Endothelial cell (in vitro differentiated cells): Measurements from ENCODE around the gene GLA. TPM values are rescaled to one million over a fixed set of nuclear protein-coding genes. Genes with fewer than 3 reads are reported as not detected.

ENCODE experiments used
- DNase-seq: peaks from one replicate; pipeline ENCODE4 v3.0.0; 2021; ENCODE audit warnings: low spot score
- H3K27ac Mint-ChIP-seq: one replicate; pipeline ENCODE4 v1.8.0; 2021; ENCODE audit warnings: mixed read lengths, inconsistent platforms; ENCODE audit not compliant: unreplicated experiment
- H3K27me3 Mint-ChIP-seq: one replicate; pipeline ENCODE4 v1.8.0; 2021; ENCODE audit warnings: mild to moderate bottlenecking, moderate library complexity, mixed read lengths, inconsistent platforms; ENCODE audit not compliant: unreplicated experiment
- H3K36me3 Mint-ChIP-seq: one replicate; pipeline ENCODE4 v1.8.0; 2021; ENCODE audit warnings: mild to moderate bottlenecking, low read depth, mixed read lengths, inconsistent platforms; ENCODE audit not compliant: unreplicated experiment
- H3K4me1 Mint-ChIP-seq: one replicate; pipeline ENCODE4 v1.8.0; 2021; ENCODE audit warnings: mild to moderate bottlenecking, mixed read lengths, inconsistent platforms; ENCODE audit not compliant: unreplicated experiment
- H3K4me3 Mint-ChIP-seq: one replicate; pipeline ENCODE4 v1.8.0; 2021; ENCODE audit warnings: mild to moderate bottlenecking, mixed read lengths, inconsistent platforms; ENCODE audit not compliant: unreplicated experiment
- H3K9me3 Mint-ChIP-seq: one replicate; pipeline ENCODE4 v1.8.0; 2021; ENCODE audit warnings: mixed read lengths, inconsistent platforms; ENCODE audit not compliant: unreplicated experiment
- total RNA-seq: library from RNA; stranded (reverse); fragmentation: NEBNext Ultra II Directional; extraction: Animal tissue kit (Norgen Biotek cat#: 25700); gene quantifications from one replicate; pipeline ENCODE4 v1.2.1, GENCODE V29; 2021; ENCODE audit not compliant: unreplicated experiment
- TF ChIP-seq, protein P1 (sequence below): fragments of 200-600 bp; sonication (generic); IDR thresholded peaks from one replicate; pipeline ENCODE4 v1.5.0; 2021; ENCODE audit warnings: antibody characterized with exemption; ENCODE audit not compliant: unreplicated experiment

GLA gene
- total RNA-seq, 1 donor from 2014 or later = 37.8 TPM

- H3K36me3 Mint-ChIP-seq = no peaks in the 10 kb centered on the region
- peak overlapping the region; percentile 86 for H3K4me3 Mint-ChIP-seq
- peaks cover 9% of the 10 kb centered on the region for H3K27me3 Mint-ChIP-seq
- peak overlapping the region; percentile 95 for H3K27ac Mint-ChIP-seq
- peaks cover 20% of the 10 kb centered on the region for H3K4me1 Mint-ChIP-seq
- H3K9me3 Mint-ChIP-seq = no peaks in the 10 kb centered on the region
- peak; percentile 70 for DNase-seq
- TF ChIP-seq, protein P1, sequence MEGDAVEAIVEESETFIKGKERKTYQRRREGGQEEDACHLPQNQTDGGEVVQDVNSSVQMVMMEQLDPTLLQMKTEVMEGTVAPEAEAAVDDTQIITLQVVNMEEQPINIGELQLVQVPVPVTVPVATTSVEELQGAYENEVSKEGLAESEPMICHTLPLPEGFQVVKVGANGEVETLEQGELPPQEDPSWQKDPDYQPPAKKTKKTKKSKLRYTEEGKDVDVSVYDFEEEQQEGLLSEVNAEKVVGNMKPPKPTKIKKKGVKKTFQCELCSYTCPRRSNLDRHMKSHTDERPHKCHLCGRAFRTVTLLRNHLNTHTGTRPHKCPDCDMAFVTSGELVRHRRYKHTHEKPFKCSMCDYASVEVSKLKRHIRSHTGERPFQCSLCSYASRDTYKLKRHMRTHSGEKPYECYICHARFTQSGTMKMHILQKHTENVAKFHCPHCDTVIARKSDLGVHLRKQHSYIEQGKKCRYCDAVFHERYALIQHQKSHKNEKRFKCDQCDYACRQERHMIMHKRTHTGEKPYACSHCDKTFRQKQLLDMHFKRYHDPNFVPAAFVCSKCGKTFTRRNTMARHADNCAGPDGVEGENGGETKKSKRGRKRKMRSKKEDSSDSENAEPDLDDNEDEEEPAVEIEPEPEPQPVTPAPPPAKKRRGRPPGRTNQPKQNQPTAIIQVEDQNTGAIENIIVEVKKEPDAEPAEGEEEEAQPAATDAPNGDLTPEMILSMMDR = no peak
These were observed 10.5 kb upstream of the GLA start for GRCh38 chrX:101417981-101418841.

GRCh38 chrX:101417190-101417589, 9.5 kb upstream of the GLA start:
- Mint-ChIP-seq H3K4me3 (peak overlapping the region; percentile 86), H3K4me1 (peaks cover 20% of the 10 kb centered on the region), H3K27ac (peak overlapping the region; percentile 95), H3K27me3 (peaks cover 9% of the 10 kb centered on the region), H3K9me3 (no peaks in the 10 kb centered on the region), H3K36me3 (peaks cover 5% of the 10 kb centered on the region)
- TF ChIP-seq, protein P1 = no peak
- no peak for DNase-seq

DNA sequence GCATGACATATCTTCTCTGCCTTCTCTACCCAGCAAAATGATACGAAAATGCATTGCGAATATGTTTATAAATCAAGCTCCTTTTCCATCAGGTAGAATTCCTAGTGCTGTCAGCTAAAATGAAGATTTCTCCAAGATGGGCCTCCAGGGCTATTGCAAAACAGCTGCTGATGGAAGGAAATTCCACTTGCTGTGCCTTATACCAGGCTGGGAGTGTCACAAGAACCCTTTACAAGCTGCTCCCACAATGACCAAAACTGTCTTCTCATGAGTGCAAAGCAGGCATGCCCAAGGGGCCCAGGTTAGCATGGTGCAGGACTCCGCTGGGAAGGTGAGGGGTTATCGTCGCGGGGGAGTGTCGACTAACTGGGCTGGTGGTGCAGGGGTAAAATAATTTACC, 9.0 kb upstream of the GLA start:
- Mint-ChIP-seq H3K27me3 (peaks cover 6% of the 10 kb centered on the region), H3K27ac (peak overlapping the region; percentile 48), H3K4me1 (peaks cover 20% of the 10 kb centered on the region), H3K36me3 (peaks cover 8% of the 10 kb centered on the region), H3K4me3 (no peak overlapping the region), H3K9me3 (no peaks in the 10 kb centered on the region)
- DNase-seq = no peak
- TF ChIP-seq, protein P1 = no peak

DNA sequence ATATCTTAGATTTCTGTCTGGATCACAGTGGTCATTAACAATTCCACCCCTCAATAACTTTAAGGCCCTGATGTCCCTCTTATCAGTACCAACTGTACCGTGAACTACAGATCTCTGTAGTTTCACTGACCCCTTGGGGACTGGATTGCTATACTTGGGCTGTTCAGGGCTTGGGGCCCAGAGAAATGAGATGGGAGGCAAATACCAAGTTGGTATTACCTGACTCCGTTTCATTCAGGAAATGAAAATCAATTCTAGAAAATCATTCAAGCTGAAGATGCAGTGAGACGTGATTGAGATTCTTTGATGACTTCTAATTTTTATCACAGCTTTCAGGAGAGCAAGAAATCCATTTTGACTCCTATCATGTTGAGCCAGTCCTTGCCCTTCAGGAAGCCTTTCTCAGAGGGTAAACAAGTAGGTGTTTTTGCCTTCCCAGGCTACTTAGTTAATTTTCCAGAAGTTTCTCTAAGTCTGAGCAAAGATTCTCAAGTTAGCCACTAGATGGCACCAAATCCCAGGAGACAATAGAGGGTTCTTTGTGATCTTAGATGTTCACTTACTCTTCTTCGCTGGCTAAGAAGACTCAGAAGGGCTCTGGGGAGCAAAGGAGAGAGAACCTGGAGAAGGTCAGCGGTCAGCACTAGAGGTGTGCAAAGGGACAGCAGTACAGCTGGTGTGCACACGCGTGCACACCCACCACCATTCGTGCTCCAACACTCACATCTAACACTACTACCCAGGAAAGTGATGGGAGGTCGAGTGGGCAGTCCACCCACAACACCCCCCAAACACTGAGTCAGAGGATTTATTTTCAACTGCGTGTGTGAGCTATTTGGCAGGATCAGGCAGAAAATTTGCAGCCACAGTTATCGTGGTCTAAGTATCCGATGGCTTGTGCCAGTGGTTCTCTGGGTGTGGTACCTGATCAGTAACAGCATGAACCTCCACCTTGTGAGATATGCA, 7.7 kb upstream of the GLA start:
- H3K27ac Mint-ChIP-seq = no peak overlapping the region
- H3K36me3 Mint-ChIP-seq = peaks cover 8% of the 10 kb centered on the region
- H3K4me1 Mint-ChIP-seq = peaks cover 24% of the 10 kb centered on the region
- H3K4me3 Mint-ChIP-seq = no peak overlapping the region
- peaks cover 6% of the 10 kb centered on the region for H3K27me3 Mint-ChIP-seq
- TF ChIP-seq, protein P1 = peak; percentile 57
- H3K9me3 Mint-ChIP-seq = no peaks in the 10 kb centered on the region
- DNase-seq = peak; percentile 37
